OCI-LY7 (cell line): ENCODE measurements around the gene C7orf25. TPM values are rescaled to one million over a fixed set of nuclear protein-coding genes. Genes with fewer than 3 reads are reported as not detected.

Experiments used
- BruUV-seq: library from RNA; stranded (reverse); fragments of 400-500 nt; replicated peaks from 2 replicates; lab custom pipeline; 2021; lab: Mats Ljungman, UMichigan
- CTCF ChIA-PET: fragments of 300-600 bp; sonication (Branson Sonifier 250); formaldehyde crosslinking; loops from one replicate; lab custom pipeline; 2022; ENCODE audit warnings: antibody characterized with exemption; ENCODE audit not compliant: unreplicated experiment; lab: Charles Lee
- POLR2A ChIA-PET: fragments of 300-600 bp; sonication (Branson Sonifier 250); formaldehyde crosslinking; loops from one replicate; lab custom pipeline; 2022; ENCODE audit warnings: antibody characterized with exemption; lab: Charles Lee
- DNase-seq: peaks from one replicate; pipeline ENCODE4 v3.0.0-alpha.2; 2015; ENCODE audit warnings: low spot score
- H2AFZ ChIP-seq: fragments of 200-600 bp; sonication (generic), shearing (Covaris generic); 2 replicates; pipeline ENCODE4 v1.6.1; 2014; ENCODE audit warnings: mild to moderate bottlenecking, antibody characterized with exemption, low read length, moderate library complexity
- H3K27ac ChIP-seq: fragments of 200-600 bp; sonication (generic); 2 replicates; pipeline ENCODE4 v1.5.1; 2014; ENCODE audit warnings: mixed run types, low read depth, mild to moderate bottlenecking, moderate library complexity, low read length, inconsistent platforms; ENCODE audit not compliant: poor library complexity, severe bottlenecking
- H3K36me3 ChIP-seq: fragments of 200-600 bp; sonication (generic); 2 replicates; pipeline ENCODE4 v1.6.1; 2014; ENCODE audit warnings: mild to moderate bottlenecking, antibody characterized with exemption, low read length, moderate library complexity, mixed read lengths; ENCODE audit not compliant: insufficient read depth
- H3K4me1 ChIP-seq: fragments of 200-600 bp; sonication (generic); 2 replicates; pipeline ENCODE4 v1.5.1; 2014; ENCODE audit warnings: mild to moderate bottlenecking, low read length; ENCODE audit not compliant: insufficient read depth, poor library complexity, severe bottlenecking
- H3K4me2 ChIP-seq: fragments of 200-600 bp; sonication (generic); 2 replicates; pipeline ENCODE4 v1.6.1; 2014; ENCODE audit warnings: mild to moderate bottlenecking, low read length
- H3K4me3 ChIP-seq: fragments of 200-600 bp; sonication (generic); 2 replicates; pipeline ENCODE4 v1.5.1; 2014; ENCODE audit warnings: mild to moderate bottlenecking, low read depth, low read length; ENCODE audit not compliant: poor library complexity, severe bottlenecking
- H3K79me2 ChIP-seq: fragments of 200-600 bp; sonication (generic); 2 replicates; pipeline ENCODE4 v1.6.1; 2016; ENCODE audit warnings: low read depth, mild to moderate bottlenecking, low read length, moderate library complexity, mixed read lengths; ENCODE audit not compliant: insufficient read depth
- H3K9me2 ChIP-seq: fragments of 200-600 bp; sonication (generic); 2 replicates; pipeline ENCODE4 v1.6.1; 2016; ENCODE audit warnings: mild to moderate bottlenecking, low read length, mixed read lengths; ENCODE audit not compliant: insufficient read depth
- H3K9me3 ChIP-seq: fragments of 200-600 bp; sonication (generic); 2 replicates; pipeline ENCODE4 v1.6.1; 2014; ENCODE audit warnings: mild to moderate bottlenecking, mixed run types, low read length, mixed read lengths
- H4K20me1 ChIP-seq: fragments of 200-600 bp; sonication (generic); 2 replicates; pipeline ENCODE4 v1.6.1; 2014; ENCODE audit warnings: mild to moderate bottlenecking, antibody characterized with exemption, low read length, moderate library complexity, mixed read lengths; ENCODE audit not compliant: insufficient read depth
- EZH2phosphoT487 ChIP-seq: fragments of 200-600 bp; sonication (generic); IDR thresholded peaks from 2 replicates; pipeline ENCODE4 v1.6.1; 2018; ENCODE audit warnings: low read depth, borderline replicate concordance, mild to moderate bottlenecking, mixed run types, antibody characterized with exemption, low read length, moderate library complexity, mixed read lengths
- intact Hi-C: fragments of 100-400 bp; cut with micrococcal nuclease; formaldehyde crosslinking; loops from one replicate; pipeline ENCODE4 v1.10.0; 2022; ENCODE audit not compliant: unreplicated experiment
- total RNA-seq, 2 experiments: library from RNA; depleted of rRNA in 1 of 2; stranded (reverse); fragments of >200 nt in 1 of 2; shearing (Covaris generic) in 1 of 2; gene quantifications; 2 replicates each; pipeline ENCODE4 v1.2.3, GENCODE V29; 2014 to 2022
- TF ChIP-seq, protein P1 (sequence below): fragments of 200-600 bp; sonication (generic); conservative IDR thresholded peaks from 2 replicates; pipeline ENCODE4 v1.5.1; 2014; ENCODE audit warnings: mild to moderate bottlenecking, antibody characterized with exemption, low read length, moderate library complexity, mixed read lengths

C7orf25 gene
- total RNA-seq, 2 experiments from 2014 or later: 6.0 to 9.1 TPM

DNA sequence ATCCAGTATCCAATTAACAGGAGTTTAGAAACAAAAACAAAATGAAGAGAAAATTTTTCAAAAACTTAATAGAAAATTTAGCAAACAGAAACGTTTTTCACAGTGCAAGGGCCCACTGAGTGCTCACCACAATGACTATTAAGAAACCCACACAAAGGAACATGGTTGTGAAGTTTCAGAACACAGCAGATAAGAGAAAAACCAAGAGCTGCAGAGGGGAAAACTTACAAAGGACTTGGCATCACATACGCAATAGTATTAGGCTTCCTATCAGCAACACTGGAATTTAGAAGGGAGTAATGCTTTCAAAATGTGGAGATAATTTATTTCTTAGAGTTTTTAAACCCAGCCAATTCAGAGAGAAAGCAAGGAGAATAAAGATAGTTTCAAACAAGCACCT, 1.7 kb upstream of the C7orf25 start:
- H3K9me2 ChIP-seq: no peaks in the 10 kb centered on the region
- no peaks in the 10 kb centered on the region for H3K9me3 ChIP-seq
- no peak for DNase-seq
- H4K20me1 ChIP-seq: peaks cover 7% of the 10 kb centered on the region; the same call in 1 of the 2 replicates
- ChIA-PET POLR2A (interaction anchor here (0.6 to 1.5 kb wide), 3 partner anchors 9 to 170 kb away, joined by 3 to 5 read pairs (median 4); no protein-coding TSS in a partner anchor), CTCF (no interaction called here)
- intact Hi-C loops: no loop called here
- peaks cover 10% of the 10 kb centered on the region; the same call in 1 of the 2 replicates for H3K79me2 ChIP-seq
- peak overlapping the region; percentile 21 for H3K27ac ChIP-seq
- TF ChIP-seq, protein P1, sequence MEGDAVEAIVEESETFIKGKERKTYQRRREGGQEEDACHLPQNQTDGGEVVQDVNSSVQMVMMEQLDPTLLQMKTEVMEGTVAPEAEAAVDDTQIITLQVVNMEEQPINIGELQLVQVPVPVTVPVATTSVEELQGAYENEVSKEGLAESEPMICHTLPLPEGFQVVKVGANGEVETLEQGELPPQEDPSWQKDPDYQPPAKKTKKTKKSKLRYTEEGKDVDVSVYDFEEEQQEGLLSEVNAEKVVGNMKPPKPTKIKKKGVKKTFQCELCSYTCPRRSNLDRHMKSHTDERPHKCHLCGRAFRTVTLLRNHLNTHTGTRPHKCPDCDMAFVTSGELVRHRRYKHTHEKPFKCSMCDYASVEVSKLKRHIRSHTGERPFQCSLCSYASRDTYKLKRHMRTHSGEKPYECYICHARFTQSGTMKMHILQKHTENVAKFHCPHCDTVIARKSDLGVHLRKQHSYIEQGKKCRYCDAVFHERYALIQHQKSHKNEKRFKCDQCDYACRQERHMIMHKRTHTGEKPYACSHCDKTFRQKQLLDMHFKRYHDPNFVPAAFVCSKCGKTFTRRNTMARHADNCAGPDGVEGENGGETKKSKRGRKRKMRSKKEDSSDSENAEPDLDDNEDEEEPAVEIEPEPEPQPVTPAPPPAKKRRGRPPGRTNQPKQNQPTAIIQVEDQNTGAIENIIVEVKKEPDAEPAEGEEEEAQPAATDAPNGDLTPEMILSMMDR: no peak
- no peak for TF ChIP-seq EZH2phosphoT487
- no peak overlapping the region for H3K4me2 ChIP-seq
- BruUV-seq: no TSS peak
- no peak overlapping the region for H2AFZ ChIP-seq
- H3K4me3 ChIP-seq: no peak overlapping the region
- H3K4me1 ChIP-seq: peaks cover 22% of the 10 kb centered on the region
- peaks cover 61% of the 10 kb centered on the region for H3K36me3 ChIP-seq

GRCh38 chr7:42910306-42910705, 1.6 kb downstream of the C7orf25 start:
- Histone ChIP-seq H3K27ac (no peak overlapping the region), H3K9me2 (no peaks in the 10 kb centered on the region), H3K4me3 (peak overlapping the region; percentile 82), H2AFZ (no peak overlapping the region), H3K79me2 (peaks cover 10% of the 10 kb centered on the region; the same call in 1 of the 2 replicates), H3K9me3 (no peaks in the 10 kb centered on the region), H3K4me1 (peaks cover 19% of the 10 kb centered on the region), H3K4me2 (peak overlapping the region; percentile 96), H4K20me1 (peaks cover 7% of the 10 kb centered on the region; the same call in 1 of the 2 replicates), H3K36me3 (peaks cover 29% of the 10 kb centered on the region)
- no peak for DNase-seq
- BruUV-seq: TSS peak; percentile 39
- no peak for TF ChIP-seq EZH2phosphoT487
- TF ChIP-seq, protein P1: no peak
- POLR2A ChIA-PET: interaction anchor here (0.9 to 2.3 kb wide), 8 partner anchors 17 to 34 kb away, joined by 3 to 10 read pairs (median 5); partner anchors contain the start of genes MRPL32 and PSMA2
- CTCF ChIA-PET: no interaction called here
- intact Hi-C loops: loop anchor here (2.0 kb wide), 1 partner anchor 22 kb away; no protein-coding TSS in a partner anchor

GRCh38 chr7:42907316-42907715, 4.6 kb downstream of the C7orf25 start:
- DNase-seq: no peak
- ChIA-PET POLR2A (interaction anchor here (1.0 kb wide), 1 partner anchor 27 kb away, joined by 3 read pairs; no protein-coding TSS in a partner anchor), CTCF (interaction anchor here (0.6 kb wide), 1 partner anchor 217 kb away, joined by 5 read pairs; no protein-coding TSS in a partner anchor)
- Histone ChIP-seq H3K4me2 (no peak overlapping the region), H4K20me1 (peaks cover 7% of the 10 kb centered on the region; the same call in 1 of the 2 replicates), H3K9me3 (no peaks in the 10 kb centered on the region), H3K4me1 (peaks cover 12% of the 10 kb centered on the region), H3K9me2 (no peaks in the 10 kb centered on the region), H3K36me3 (peaks cover 11% of the 10 kb centered on the region), H2AFZ (no peak overlapping the region), H3K4me3 (no peak overlapping the region), H3K79me2 (peaks cover 10% of the 10 kb centered on the region; the same call in 1 of the 2 replicates), H3K27ac (no peak overlapping the region)
- intact Hi-C loops: no loop called here
- no peak for TF ChIP-seq EZH2phosphoT487
- TF ChIP-seq, protein P1: no peak
- BruUV-seq: no TSS peak
